A549 (cell line): ENCODE results near the gene RNF112.

ENCODE experiments used
- FOSL2 ChIP-seq, 2 experiments: fragments of 450-650 bp in 1 of 2; fragments of >200 bp in 1 of 2; sonication (Bioruptor Twin) in 1 of 2; formaldehyde crosslinking; IDR thresholded peaks; 2 replicates each; pipeline versions ENCODE4 v1.5.0 to v1.6.1; 2016 to 2020; ENCODE audit warnings: mild to moderate bottlenecking in 1 of 2, moderate library complexity in 1 of 2
- POLR2A ChIP-seq: IDR thresholded peaks from 2 replicates; pipeline ENCODE4 v1.6.1; 2012; ENCODE audit warnings: mild to moderate bottlenecking, low read length

DNA sequence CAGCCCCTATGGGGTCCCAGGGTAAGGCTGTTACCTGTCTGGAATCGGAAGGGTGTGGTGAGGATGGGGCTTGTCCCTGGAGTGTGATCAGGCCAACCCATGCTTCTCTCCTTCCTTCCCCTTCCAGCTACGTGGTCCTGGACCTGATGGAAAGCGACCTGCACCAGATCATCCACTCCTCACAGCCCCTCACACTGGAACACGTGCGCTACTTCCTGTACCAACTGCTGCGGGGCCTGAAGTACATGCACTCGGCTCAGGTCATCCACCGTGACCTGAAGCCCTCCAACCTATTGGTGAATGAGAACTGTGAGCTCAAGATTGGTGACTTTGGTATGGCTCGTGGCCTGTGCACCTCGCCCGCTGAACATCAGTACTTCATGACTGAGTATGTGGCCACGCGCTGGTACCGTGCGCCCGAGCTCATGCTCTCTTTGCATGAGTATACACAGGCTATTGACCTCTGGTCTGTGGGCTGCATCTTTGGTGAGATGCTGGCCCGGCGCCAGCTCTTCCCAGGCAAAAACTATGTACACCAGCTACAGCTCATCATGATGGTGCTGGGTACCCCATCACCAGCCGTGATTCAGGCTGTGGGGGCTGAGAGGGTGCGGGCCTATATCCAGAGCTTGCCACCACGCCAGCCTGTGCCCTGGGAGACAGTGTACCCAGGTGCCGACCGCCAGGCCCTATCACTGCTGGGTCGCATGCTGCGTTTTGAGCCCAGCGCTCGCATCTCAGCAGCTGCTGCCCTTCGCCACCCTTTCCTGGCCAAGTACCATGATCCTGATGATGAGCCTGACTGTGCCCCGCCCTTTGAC is 30.3 kb upstream of the RNF112 start:
- no peak for TF ChIP-seq POLR2A
- TF ChIP-seq FOSL2 (IDR thresholded peaks at IDR 0.05): no peak
- no peak for TF ChIP-seq FOSL2 (CRISPR knock-in tag; IDR thresholded peaks at IDR 0.05)
